Measurements from ENCODE around the gene TOR2A. TPM values are rescaled to one million over a fixed set of nuclear protein-coding genes. Genes with fewer than 3 reads are reported as not detected.

Gene TOR2A
- total RNA-seq, 1 experiment from 2014 or later: 13.2 TPM

DNA sequence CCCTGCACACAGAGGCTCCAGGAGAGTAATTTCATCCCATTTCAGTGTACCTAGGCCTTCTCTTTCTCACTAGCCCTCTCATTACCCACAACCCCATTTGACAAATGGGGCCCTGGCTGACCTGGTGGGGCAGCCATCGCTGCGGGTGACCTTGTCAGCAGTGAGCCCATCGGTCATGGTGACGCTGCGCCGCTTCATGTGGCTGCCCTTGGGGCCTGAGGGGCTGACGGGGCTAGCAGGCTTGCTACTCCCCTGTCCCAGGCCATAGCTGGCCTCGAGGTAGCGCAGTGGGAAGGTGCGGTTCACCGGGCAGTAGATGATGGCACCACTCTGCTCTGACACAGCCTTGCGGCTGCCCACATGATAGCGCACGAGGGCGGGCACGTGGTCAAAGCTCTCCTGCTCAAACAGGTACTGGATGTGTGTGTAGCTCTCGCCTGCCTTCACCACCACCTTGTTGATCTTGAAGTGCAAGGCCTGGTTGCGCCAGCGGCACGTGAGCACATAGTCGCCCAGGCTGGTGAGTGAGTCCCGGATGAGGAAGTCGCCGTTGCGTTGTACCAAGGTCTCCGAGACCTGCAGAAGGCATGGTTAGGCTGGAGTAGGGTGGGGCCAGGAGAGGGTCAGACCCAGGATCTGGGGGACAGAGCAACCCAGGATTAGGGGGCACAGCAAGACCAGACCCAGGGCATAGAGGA, 14.1 kb upstream of the TOR2A start:
- Mint-ChIP-seq H3K4me3 (no peak overlapping the region; a peak in 1 of 5 replicates), H3K9me3 (no peaks in the 10 kb centered on the region), H3K36me3 (ENCODE audit: insufficient read depth in 1 of 3, low read depth in 3 of 3) (peaks cover 0 to 12% (median 0%) of the 10 kb centered on the region in 3 experiments; a peak in 2 of 7 replicates), H3K27ac (no peak overlapping the region), H3K4me1 (peaks cover 0 to 6% of the 10 kb centered on the region in 2 experiments; a peak in 2 of 4 replicates), H3K27me3 (ENCODE audit: low read depth) (peaks cover 27% of the 10 kb centered on the region)
- Histone ChIP-seq H4K91ac (ENCODE audit: insufficient read length, low read depth, low read length) (no peak overlapping the region), H3K23ac (ENCODE audit: insufficient read length, low read depth, low read length) (no peak overlapping the region), H3K9me3 (ENCODE audit: control insufficient read depth, low read depth, low read length) (no peaks in the 10 kb centered on the region), H3K4me2 (ENCODE audit: insufficient read depth, insufficient read length, low read length) (no peak overlapping the region), H4K5ac (ENCODE audit: insufficient read length, low read depth, low read length) (no peak overlapping the region), H3K27me3 (ENCODE audit: insufficient read depth, low read length) (no peaks in the 10 kb centered on the region), H2AFZ (ENCODE audit: low read length) (no peak overlapping the region), H3K27ac (ENCODE audit: insufficient read length, low read depth, low read length) (no peak overlapping the region), H3K9ac (ENCODE audit: extremely low read depth, insufficient read length, low read length) (no peak overlapping the region), H4K20me1 (ENCODE audit: control insufficient read depth, insufficient read depth, insufficient read length) (no peaks in the 10 kb centered on the region), H3K4me1 (ENCODE audit: insufficient read depth, low read length) (no peaks in the 10 kb centered on the region), H3K4ac (ENCODE audit: low read depth, low read length) (no peak overlapping the region), H4K8ac (replicated peaks; ENCODE audit: insufficient read length, low read depth, low read length) (no peak overlapping the region), H2BK120ac (ENCODE audit: low read depth, low read length, poor library complexity, severe bottlenecking) (no peak overlapping the region), H2BK5ac (ENCODE audit: insufficient read length, low read length) (no peak overlapping the region), H3K79me2 (ENCODE audit: insufficient read depth, low read length) (no peaks in the 10 kb centered on the region), H2BK12ac (ENCODE audit: insufficient read length, low read depth, low read length) (no peak overlapping the region), H3K79me1 (ENCODE audit: insufficient read depth, low read depth, low read length, poor library complexity, severe bottlenecking) (no peaks in the 10 kb centered on the region), H2BK20ac (ENCODE audit: low read depth, low read length, poor library complexity, severe bottlenecking) (no peak overlapping the region), H3K56ac (ENCODE audit: insufficient read length, low read depth, low read length) (no peak overlapping the region), H3K23me2 (ENCODE audit: insufficient read length, low read depth, low read length, poor library complexity, severe bottlenecking) (no peaks in the 10 kb centered on the region), H3T11ph (ENCODE audit: low read length) (no peak overlapping the region), H2AK5ac (ENCODE audit: insufficient read length, low read length) (no peak overlapping the region), H2BK15ac (ENCODE audit: low read depth, low read length) (no peak overlapping the region), H3K18ac (ENCODE audit: insufficient read length, low read depth, low read length) (no peak overlapping the region), H3K14ac (ENCODE audit: insufficient read depth, low read length) (no peak overlapping the region)
- no CpG with 5 or more reads among the region's 26 CpGs for WGBS (ENCODE audit: extremely low coverage, insufficient read length, low lambda C conversion rate)
- no peak for DNase-seq
- TF ChIP-seq, protein P1, sequence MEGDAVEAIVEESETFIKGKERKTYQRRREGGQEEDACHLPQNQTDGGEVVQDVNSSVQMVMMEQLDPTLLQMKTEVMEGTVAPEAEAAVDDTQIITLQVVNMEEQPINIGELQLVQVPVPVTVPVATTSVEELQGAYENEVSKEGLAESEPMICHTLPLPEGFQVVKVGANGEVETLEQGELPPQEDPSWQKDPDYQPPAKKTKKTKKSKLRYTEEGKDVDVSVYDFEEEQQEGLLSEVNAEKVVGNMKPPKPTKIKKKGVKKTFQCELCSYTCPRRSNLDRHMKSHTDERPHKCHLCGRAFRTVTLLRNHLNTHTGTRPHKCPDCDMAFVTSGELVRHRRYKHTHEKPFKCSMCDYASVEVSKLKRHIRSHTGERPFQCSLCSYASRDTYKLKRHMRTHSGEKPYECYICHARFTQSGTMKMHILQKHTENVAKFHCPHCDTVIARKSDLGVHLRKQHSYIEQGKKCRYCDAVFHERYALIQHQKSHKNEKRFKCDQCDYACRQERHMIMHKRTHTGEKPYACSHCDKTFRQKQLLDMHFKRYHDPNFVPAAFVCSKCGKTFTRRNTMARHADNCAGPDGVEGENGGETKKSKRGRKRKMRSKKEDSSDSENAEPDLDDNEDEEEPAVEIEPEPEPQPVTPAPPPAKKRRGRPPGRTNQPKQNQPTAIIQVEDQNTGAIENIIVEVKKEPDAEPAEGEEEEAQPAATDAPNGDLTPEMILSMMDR (conservative IDR thresholded peaks at IDR 0.05): no peak
